ENCODE measurements around the gene ACCS.

- TF ChIP-seq POLR2A (IDR thresholded peaks at IDR 0.05): no peak
- TF ChIP-seq, protein P1, sequence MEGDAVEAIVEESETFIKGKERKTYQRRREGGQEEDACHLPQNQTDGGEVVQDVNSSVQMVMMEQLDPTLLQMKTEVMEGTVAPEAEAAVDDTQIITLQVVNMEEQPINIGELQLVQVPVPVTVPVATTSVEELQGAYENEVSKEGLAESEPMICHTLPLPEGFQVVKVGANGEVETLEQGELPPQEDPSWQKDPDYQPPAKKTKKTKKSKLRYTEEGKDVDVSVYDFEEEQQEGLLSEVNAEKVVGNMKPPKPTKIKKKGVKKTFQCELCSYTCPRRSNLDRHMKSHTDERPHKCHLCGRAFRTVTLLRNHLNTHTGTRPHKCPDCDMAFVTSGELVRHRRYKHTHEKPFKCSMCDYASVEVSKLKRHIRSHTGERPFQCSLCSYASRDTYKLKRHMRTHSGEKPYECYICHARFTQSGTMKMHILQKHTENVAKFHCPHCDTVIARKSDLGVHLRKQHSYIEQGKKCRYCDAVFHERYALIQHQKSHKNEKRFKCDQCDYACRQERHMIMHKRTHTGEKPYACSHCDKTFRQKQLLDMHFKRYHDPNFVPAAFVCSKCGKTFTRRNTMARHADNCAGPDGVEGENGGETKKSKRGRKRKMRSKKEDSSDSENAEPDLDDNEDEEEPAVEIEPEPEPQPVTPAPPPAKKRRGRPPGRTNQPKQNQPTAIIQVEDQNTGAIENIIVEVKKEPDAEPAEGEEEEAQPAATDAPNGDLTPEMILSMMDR (IDR thresholded peaks at IDR 0.05): no peak
These were observed 18.8 kb upstream of the ACCS start for GRCh38 chr11:44047298-44047697.

Data from breast epithelium (tissue), 3 donors.